GM19468 (cell line): ENCODE measurements around the gene NRDC.

Source experiments
- ATAC-seq: cut with Tn5 transposase; IDR thresholded peaks from one replicate; pipeline ENCODE4 v1.9.1; 2021; ENCODE audit warnings: mild to moderate bottlenecking, moderate library complexity, moderate number of reproducible peaks; ENCODE audit not compliant: unreplicated experiment; ENCODE audit errors: extremely low read depth

The NRDC gene

GRCh38 chr1:51878616-51879336 lies at the start of gene NRDC:
TSS of gene NRDC (minus strand) at chr1:51878727. CDS start at chr1:51878615, 112 bp downstream.
- peak; percentile 93 for ATAC-seq

- ATAC-seq = no peak
Observed at GRCh38 chr1:51927029-51927428, 48.5 kb upstream of the NRDC start.

- ATAC-seq = no peak
Observed at GRCh38 chr1:51926171-51926812, 47.8 kb upstream of the NRDC start.

- ATAC-seq = no peak
Observed at GRCh38 chr1:51924455-51924854, 45.9 kb upstream of the NRDC start.

- no peak for ATAC-seq
Observed at GRCh38 chr1:51922040-51922439, 43.5 kb upstream of the NRDC start.

GRCh38 chr1:51920130-51920529 lies 41.6 kb upstream of the NRDC start:
- ATAC-seq = no peak

GRCh38 chr1:51919684-51920083 lies 41.2 kb upstream of the NRDC start:
- ATAC-seq = no peak

- no peak for ATAC-seq
Observed at GRCh38 chr1:51916587-51917405, 38.3 kb upstream of the NRDC start.

GRCh38 chr1:51915951-51916350 lies 37.4 kb upstream of the NRDC start:
- ATAC-seq = no peak

GRCh38 chr1:51912881-51913280 lies 34.4 kb upstream of the NRDC start:
- ATAC-seq = no peak

- no peak for ATAC-seq
Observed at GRCh38 chr1:51910221-51911000, 31.9 kb upstream of the NRDC start.

- ATAC-seq = no peak
Observed at GRCh38 chr1:51908499-51908898, 30.0 kb upstream of the NRDC start.

GRCh38 chr1:51907079-51907702 lies 28.7 kb upstream of the NRDC start:
- no peak for ATAC-seq

- ATAC-seq = no peak
Observed at GRCh38 chr1:51906306-51907078, 28.0 kb upstream of the NRDC start.

- ATAC-seq = no peak
Observed at GRCh38 chr1:51902456-51902855, 23.9 kb upstream of the NRDC start.

GRCh38 chr1:51901151-51901550 lies 22.6 kb upstream of the NRDC start:
- no peak for ATAC-seq

- ATAC-seq = no peak
Observed at GRCh38 chr1:51899022-51899421, 20.5 kb upstream of the NRDC start.

- no peak for ATAC-seq
Observed at GRCh38 chr1:51898090-51898734, 19.7 kb upstream of the NRDC start.

GRCh38 chr1:51897699-51898031 lies 19.1 kb upstream of the NRDC start:
- ATAC-seq = no peak
